Glutamatergic neuron (in vitro differentiated cells): ENCODE data around the gene SECISBP2. TPM values are rescaled to one million over a fixed set of nuclear protein-coding genes. Genes with fewer than 3 reads are reported as not detected.

Source experiments
- DNase-seq: peaks from one replicate; pipeline ENCODE4 v3.0.0; 2022
- H3K27ac Mint-ChIP-seq: one replicate; pipeline ENCODE4 v1.8.0; 2020; ENCODE audit warnings: mild to moderate bottlenecking, mixed read lengths, inconsistent platforms; ENCODE audit not compliant: unreplicated experiment
- H3K27me3 Mint-ChIP-seq: one replicate; pipeline ENCODE4 v1.8.0; 2020; ENCODE audit warnings: mild to moderate bottlenecking, moderate library complexity, mixed read lengths, inconsistent platforms; ENCODE audit not compliant: unreplicated experiment
- H3K36me3 Mint-ChIP-seq: one replicate; pipeline ENCODE4 v1.8.0; 2020; ENCODE audit warnings: mild to moderate bottlenecking, mixed read lengths, inconsistent platforms; ENCODE audit not compliant: unreplicated experiment
- H3K4me1 Mint-ChIP-seq: one replicate; pipeline ENCODE4 v1.8.0; 2020; ENCODE audit warnings: mild to moderate bottlenecking, low read depth, mixed read lengths, inconsistent platforms; ENCODE audit not compliant: unreplicated experiment
- H3K4me3 Mint-ChIP-seq: one replicate; pipeline ENCODE4 v1.8.0; 2020; ENCODE audit warnings: mild to moderate bottlenecking, mixed read lengths, inconsistent platforms; ENCODE audit not compliant: unreplicated experiment
- H3K9me3 Mint-ChIP-seq: one replicate; pipeline ENCODE4 v1.8.0; 2020; ENCODE audit warnings: mild to moderate bottlenecking, moderate library complexity, mixed read lengths, inconsistent platforms; ENCODE audit not compliant: unreplicated experiment
- total RNA-seq: library from RNA; stranded (reverse); fragmentation: NEBNext Ultra II Directional; extraction: Animal tissue kit (Norgen Biotek cat#: 25700); gene quantifications from one replicate; pipeline ENCODE4 v1.2.1, GENCODE V29; 2021; ENCODE audit not compliant: unreplicated experiment
- TF ChIP-seq, protein P1 (sequence below): fragments of 200-600 bp; sonication (generic); IDR thresholded peaks from one replicate; pipeline ENCODE4 v1.5.0; 2021; ENCODE audit not compliant: partially characterized antibody, unreplicated experiment

The SECISBP2 gene
- total RNA-seq, 1 donor from 2014 or later, result 86.4 TPM

DNA sequence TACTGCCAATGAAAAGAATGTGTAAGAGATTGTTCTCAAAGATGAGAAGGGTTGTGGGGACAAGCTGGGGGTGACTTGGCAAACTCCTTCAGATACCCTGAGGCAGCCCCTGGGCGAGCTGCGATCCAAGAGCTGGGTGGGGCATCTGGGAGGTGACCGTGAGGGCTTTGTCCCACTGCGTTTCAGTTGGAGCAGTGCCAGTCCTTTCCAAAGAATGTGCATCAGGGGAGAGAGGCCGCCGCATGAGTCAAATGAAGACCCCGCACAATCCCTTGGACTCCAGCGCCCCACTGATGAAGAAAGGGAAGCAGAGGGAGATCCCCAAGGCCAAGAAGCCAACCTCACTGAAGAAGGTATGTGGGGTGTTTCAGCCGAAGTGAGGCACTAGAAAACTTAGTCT lies 28.4 kb downstream of the SECISBP2 start:
- no peak for DNase-seq

DNA sequence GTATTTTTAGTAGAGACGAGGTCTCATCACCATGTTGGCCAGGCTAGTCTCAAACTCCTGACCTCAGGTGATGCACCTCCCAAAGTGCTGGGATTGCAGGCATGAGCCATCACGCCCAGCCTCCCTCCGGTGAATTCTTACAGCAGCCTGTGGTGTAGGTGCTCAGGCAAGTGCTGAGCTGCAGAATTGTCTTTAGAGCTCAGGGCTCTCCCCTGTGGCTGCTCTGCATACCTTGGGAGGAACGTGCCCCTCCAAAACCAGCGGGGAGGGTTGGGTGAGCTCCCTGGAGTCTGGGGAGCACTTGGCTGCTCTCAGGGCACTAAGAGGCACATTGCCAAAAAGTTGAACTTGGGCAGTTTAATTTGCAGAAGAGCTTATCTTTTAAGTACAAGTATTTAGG lies 29.4 kb downstream of the SECISBP2 start:
- no peak for DNase-seq
- Mint-ChIP-seq H3K27me3 (no peaks in the 10 kb centered on the region), H3K4me1 (no peaks in the 10 kb centered on the region), H3K4me3 (no peak overlapping the region), H3K9me3 (peaks cover 3% of the 10 kb centered on the region), H3K36me3 (peaks cover 19% of the 10 kb centered on the region), H3K27ac (no peak overlapping the region)
- TF ChIP-seq, protein P1, sequence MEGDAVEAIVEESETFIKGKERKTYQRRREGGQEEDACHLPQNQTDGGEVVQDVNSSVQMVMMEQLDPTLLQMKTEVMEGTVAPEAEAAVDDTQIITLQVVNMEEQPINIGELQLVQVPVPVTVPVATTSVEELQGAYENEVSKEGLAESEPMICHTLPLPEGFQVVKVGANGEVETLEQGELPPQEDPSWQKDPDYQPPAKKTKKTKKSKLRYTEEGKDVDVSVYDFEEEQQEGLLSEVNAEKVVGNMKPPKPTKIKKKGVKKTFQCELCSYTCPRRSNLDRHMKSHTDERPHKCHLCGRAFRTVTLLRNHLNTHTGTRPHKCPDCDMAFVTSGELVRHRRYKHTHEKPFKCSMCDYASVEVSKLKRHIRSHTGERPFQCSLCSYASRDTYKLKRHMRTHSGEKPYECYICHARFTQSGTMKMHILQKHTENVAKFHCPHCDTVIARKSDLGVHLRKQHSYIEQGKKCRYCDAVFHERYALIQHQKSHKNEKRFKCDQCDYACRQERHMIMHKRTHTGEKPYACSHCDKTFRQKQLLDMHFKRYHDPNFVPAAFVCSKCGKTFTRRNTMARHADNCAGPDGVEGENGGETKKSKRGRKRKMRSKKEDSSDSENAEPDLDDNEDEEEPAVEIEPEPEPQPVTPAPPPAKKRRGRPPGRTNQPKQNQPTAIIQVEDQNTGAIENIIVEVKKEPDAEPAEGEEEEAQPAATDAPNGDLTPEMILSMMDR, result no peak

More for the DNA sequence above, 28.4 kb downstream of the SECISBP2 start:
- TF ChIP-seq, protein P1, result no peak
- peaks cover 3% of the 10 kb centered on the region for H3K9me3 Mint-ChIP-seq
- no peak overlapping the region for H3K27ac Mint-ChIP-seq
- H3K27me3 Mint-ChIP-seq, result no peaks in the 10 kb centered on the region
- no peak overlapping the region for H3K4me3 Mint-ChIP-seq
- peaks cover 19% of the 10 kb centered on the region for H3K36me3 Mint-ChIP-seq
- no peaks in the 10 kb centered on the region for H3K4me1 Mint-ChIP-seq

DNA sequence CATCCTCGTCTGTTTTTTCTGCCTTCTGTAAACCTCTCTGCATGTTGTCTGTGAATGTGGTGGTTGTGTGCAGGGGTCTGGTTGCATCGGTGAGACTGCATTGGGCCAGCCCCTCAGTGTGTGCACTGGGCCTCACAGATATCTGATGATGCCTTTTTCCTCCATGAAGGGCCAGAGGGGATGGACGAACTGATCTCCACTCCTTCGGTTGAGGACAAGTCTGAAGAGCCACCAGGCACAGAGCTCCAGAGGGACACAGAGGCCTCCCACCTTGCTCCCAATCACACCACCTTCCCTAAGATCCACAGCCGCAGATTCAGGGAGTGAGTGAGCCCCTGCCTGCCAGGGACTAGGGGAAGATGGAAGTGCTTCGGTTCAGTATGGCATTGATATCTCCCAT lies 31.3 kb downstream of the SECISBP2 start:
- H3K36me3 Mint-ChIP-seq, result peaks cover 5% of the 10 kb centered on the region
- H3K4me1 Mint-ChIP-seq, result no peaks in the 10 kb centered on the region
- peaks cover 2% of the 10 kb centered on the region for H3K9me3 Mint-ChIP-seq
- no peak for DNase-seq
- no peak overlapping the region for H3K4me3 Mint-ChIP-seq
- TF ChIP-seq, protein P1, result no peak
- no peaks in the 10 kb centered on the region for H3K27me3 Mint-ChIP-seq
- no peak overlapping the region for H3K27ac Mint-ChIP-seq

DNA sequence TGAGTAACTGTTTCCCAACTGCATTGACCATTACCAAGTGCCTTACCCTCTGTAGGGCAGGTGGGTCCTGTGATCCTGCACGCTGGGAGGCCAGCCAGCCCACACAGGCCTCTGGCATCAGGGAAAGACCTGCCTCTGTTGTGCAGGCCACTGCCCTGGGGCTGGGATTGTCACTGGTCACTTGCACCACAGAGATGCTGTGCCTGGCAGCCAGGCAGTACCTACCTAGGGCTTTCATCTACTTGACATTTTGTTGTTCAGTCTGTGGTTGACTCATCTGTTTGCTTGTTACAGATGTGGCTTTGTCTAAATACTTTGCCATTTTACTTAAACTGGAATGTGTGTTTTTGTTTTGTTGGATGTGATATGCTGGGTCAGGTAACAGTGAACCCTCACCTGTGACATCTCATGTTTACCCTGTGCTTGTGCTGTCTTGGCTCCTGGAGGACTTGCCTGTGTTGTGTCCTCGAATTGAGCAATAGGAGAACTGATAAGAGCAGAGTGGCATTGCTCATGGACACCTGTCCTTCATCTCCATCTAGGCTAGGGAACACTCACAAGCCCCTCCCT lies 32.8 kb downstream of the SECISBP2 start:
- Mint-ChIP-seq H3K4me1 (peaks cover 9% of the 10 kb centered on the region), H3K4me3 (no peak overlapping the region), H3K36me3 (peaks cover 4% of the 10 kb centered on the region), H3K9me3 (peaks cover 2% of the 10 kb centered on the region), H3K27ac (no peak overlapping the region), H3K27me3 (no peaks in the 10 kb centered on the region)
- DNase-seq, result no peak
- TF ChIP-seq, protein P1, result no peak

DNA sequence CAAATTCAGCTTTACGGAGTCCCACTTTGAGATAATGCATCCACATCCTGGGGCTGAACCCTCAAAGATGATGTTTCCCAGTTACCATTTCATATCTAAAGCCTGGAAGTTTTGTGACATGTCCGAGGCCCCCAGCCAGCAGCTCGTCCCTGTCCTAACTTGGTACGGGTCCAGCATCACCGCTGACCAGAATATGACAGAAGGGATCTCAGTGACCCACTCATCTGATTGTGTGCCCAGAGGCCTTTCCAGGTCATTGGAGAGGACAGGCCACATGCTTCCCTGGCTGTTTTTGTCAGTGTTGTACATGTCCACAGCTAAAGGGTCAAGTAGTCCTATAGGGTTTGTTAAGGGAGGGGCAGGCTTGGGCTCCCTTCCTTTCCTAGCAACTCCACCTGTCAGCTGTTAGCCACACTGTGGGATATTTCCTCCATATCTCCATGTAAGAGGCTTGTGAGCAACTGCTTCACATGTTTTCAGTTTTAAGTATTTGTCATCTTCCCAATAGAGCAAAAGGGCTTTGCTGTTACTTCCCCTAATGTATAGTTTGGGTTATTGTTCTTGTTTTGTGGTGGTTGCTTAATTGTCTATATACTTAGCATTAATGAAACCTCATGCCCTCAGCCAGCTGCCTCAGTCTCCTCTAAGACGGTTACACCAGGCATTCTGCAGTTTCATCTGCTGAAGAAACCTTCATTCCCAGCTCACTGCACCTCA lies 33.4 kb downstream of the SECISBP2 start:
- no peak overlapping the region for H3K27ac Mint-ChIP-seq
- TF ChIP-seq, protein P1, result no peak
- peaks cover 4% of the 10 kb centered on the region for H3K36me3 Mint-ChIP-seq
- no peak overlapping the region for H3K4me3 Mint-ChIP-seq
- no peak for DNase-seq
- peaks cover 2% of the 10 kb centered on the region for H3K9me3 Mint-ChIP-seq
- H3K4me1 Mint-ChIP-seq, result peaks cover 9% of the 10 kb centered on the region
- H3K27me3 Mint-ChIP-seq, result peaks cover 4% of the 10 kb centered on the region
